OCI-LY3 (cell line): ENCODE results near the gene PTPRT.

Experiments used
- H2AFZ ChIP-seq: fragments of 200-600, 300-600 bp; shearing (Covaris generic); 2 replicates; pipeline ENCODE4 v1.6.0; 2014; ENCODE audit warnings: antibody characterized with exemption, low read depth, low read length
- H3K27ac ChIP-seq: fragments of 200-600, 300-600 bp; sonication (generic); 2 replicates; pipeline ENCODE4 v1.5.1; 2014; ENCODE audit warnings: mild to moderate bottlenecking, low read length, moderate library complexity, mixed read lengths
- H3K27me3 ChIP-seq: fragments of 200-600, 300-600 bp; sonication (generic); 2 replicates; pipeline ENCODE4 v1.6.1; 2014; ENCODE audit warnings: low read depth, low read length, mixed read lengths
- H3K36me3 ChIP-seq: fragments of 200-600, 300-600 bp; sonication (generic); replicated peaks from 2 replicates; pipeline ENCODE3; 2014; ENCODE audit warnings: low read depth, low read length, mixed read lengths
- H3K4me1 ChIP-seq: fragments of 300-600, 200-600 bp; sonication (generic); 2 replicates; pipeline ENCODE4 v1.6.1; 2014; ENCODE audit warnings: low read length, mixed read lengths
- H3K4me2 ChIP-seq: fragments of 200-600, 300-600 bp; sonication (generic); 2 replicates; pipeline ENCODE4 v1.6.1; 2014; ENCODE audit warnings: low read length, mixed read lengths
- H3K4me3 ChIP-seq: fragments of 300-600, 200-600 bp; sonication (generic); 2 replicates; pipeline ENCODE4 v1.5.1; 2014; ENCODE audit warnings: antibody characterized with exemption, mild to moderate bottlenecking, low read length, moderate library complexity
- H3K79me2 ChIP-seq: fragments of 300-600, 200-600 bp; shearing (Covaris generic); 2 replicates; pipeline ENCODE4 v1.6.1; 2014; ENCODE audit warnings: mild to moderate bottlenecking, low read length, mixed read lengths
- H3K9ac ChIP-seq: fragments of 300-600, 200-600 bp; shearing (Covaris generic); 2 replicates; pipeline ENCODE4 v1.6.0; 2014; ENCODE audit warnings: mild to moderate bottlenecking, low read length, moderate library complexity
- H3K9me3 ChIP-seq: fragments of 200-600, 300-600 bp; shearing (Covaris generic); 2 replicates; pipeline ENCODE4 v1.6.1; 2014; ENCODE audit warnings: low read length, mixed read lengths; ENCODE audit not compliant: insufficient read depth
- H4K20me1 ChIP-seq: fragments of 200-600, 300-600 bp; sonication (generic); 2 replicates; pipeline ENCODE4 v1.6.1; 2016; ENCODE audit warnings: low read length, mixed read lengths; ENCODE audit not compliant: insufficient read depth
- EZH2phosphoT487 ChIP-seq: fragments of 200-600 bp; shearing (Covaris generic); IDR thresholded peaks from 2 replicates; pipeline ENCODE4 v1.6.1; 2018; ENCODE audit warnings: antibody characterized with exemption, mixed run types, low read depth
- TF ChIP-seq, protein P1 (sequence below): fragments of 200-600, 300-600 bp; sonication (generic); IDR thresholded peaks from 2 replicates; pipeline ENCODE4 v1.5.1; 2014; ENCODE audit warnings: antibody characterized with exemption, low read length, low read depth

The PTPRT gene

DNA sequence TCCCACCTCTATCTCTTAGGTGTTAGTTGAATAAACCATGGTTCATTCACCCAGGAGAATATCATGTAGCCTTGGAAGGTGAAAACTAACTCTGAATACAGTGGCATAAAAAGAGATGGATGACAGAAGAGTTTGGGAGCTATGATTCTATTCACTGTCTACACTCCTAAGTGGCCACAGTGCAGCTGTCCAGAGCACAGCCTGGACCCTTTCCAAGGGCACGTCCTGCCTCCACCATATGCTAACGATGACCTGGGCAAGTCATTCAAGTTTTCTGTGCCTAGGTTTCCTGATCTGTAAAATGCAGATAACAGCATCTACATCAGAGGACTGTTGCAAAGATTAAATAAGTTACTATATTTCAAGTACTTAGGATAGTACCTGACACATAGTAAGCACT lies 314.1 kb downstream of the PTPRT start:
- Histone ChIP-seq H2AFZ (no peak overlapping the region), H3K4me1 (no peaks in the 10 kb centered on the region), H3K27me3 (no peaks in the 10 kb centered on the region; the same call in 1 of the 2 replicates), H3K9me3 (no peaks in the 10 kb centered on the region), H4K20me1 (no peaks in the 10 kb centered on the region), H3K9ac (no peak overlapping the region), H3K4me2 (no peak overlapping the region), H3K27ac (no peak overlapping the region), H3K36me3 (no peaks in the 10 kb centered on the region), H3K79me2 (no peaks in the 10 kb centered on the region), H3K4me3 (no peak overlapping the region)
- TF ChIP-seq, protein P1, sequence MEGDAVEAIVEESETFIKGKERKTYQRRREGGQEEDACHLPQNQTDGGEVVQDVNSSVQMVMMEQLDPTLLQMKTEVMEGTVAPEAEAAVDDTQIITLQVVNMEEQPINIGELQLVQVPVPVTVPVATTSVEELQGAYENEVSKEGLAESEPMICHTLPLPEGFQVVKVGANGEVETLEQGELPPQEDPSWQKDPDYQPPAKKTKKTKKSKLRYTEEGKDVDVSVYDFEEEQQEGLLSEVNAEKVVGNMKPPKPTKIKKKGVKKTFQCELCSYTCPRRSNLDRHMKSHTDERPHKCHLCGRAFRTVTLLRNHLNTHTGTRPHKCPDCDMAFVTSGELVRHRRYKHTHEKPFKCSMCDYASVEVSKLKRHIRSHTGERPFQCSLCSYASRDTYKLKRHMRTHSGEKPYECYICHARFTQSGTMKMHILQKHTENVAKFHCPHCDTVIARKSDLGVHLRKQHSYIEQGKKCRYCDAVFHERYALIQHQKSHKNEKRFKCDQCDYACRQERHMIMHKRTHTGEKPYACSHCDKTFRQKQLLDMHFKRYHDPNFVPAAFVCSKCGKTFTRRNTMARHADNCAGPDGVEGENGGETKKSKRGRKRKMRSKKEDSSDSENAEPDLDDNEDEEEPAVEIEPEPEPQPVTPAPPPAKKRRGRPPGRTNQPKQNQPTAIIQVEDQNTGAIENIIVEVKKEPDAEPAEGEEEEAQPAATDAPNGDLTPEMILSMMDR, result no peak
- no peak for TF ChIP-seq EZH2phosphoT487

GRCh38 chr20:42873259-42873658 lies 316.4 kb downstream of the PTPRT start:
- no peak overlapping the region for H3K4me2 ChIP-seq
- TF ChIP-seq, protein P1, result no peak
- TF ChIP-seq EZH2phosphoT487, result no peak
- no peak overlapping the region for H3K4me3 ChIP-seq
- no peaks in the 10 kb centered on the region for H3K79me2 ChIP-seq
- no peaks in the 10 kb centered on the region for H3K36me3 ChIP-seq
- no peaks in the 10 kb centered on the region for H3K9me3 ChIP-seq
- no peaks in the 10 kb centered on the region; the same call in 1 of the 2 replicates for H3K27me3 ChIP-seq
- H3K27ac ChIP-seq, result no peak overlapping the region
- H3K9ac ChIP-seq, result no peak overlapping the region
- H2AFZ ChIP-seq, result no peak overlapping the region
- H3K4me1 ChIP-seq, result no peaks in the 10 kb centered on the region
- H4K20me1 ChIP-seq, result no peaks in the 10 kb centered on the region

DNA sequence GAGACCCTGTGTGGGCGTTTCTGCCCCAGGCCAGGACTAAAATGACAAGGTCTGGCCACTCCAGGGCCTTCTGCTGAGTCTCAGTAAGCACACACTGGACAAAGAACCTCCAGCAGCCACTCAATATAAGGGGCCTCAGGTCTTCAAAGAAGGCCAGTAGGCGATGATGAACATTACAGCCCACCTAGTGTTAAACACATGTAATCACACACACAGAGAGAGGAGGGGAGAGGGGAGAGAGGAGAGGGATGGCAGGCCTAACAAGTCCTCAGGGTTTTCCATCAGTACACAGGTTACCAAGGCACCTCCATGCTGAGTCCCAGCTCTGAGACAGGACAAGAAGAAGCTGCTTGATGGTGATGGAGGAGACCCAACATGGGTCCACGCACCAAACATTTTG lies 325.6 kb downstream of the PTPRT start:
- H4K20me1 ChIP-seq, result no peaks in the 10 kb centered on the region
- no peak overlapping the region for H3K9ac ChIP-seq
- H3K9me3 ChIP-seq, result no peaks in the 10 kb centered on the region
- no peaks in the 10 kb centered on the region for H3K4me1 ChIP-seq
- no peak overlapping the region for H2AFZ ChIP-seq
- no peak for TF ChIP-seq EZH2phosphoT487
- TF ChIP-seq, protein P1, result no peak
- no peak overlapping the region for H3K4me2 ChIP-seq
- no peak overlapping the region for H3K27ac ChIP-seq
- H3K4me3 ChIP-seq, result no peak overlapping the region
- no peaks in the 10 kb centered on the region for H3K79me2 ChIP-seq
- peaks cover 3% of the 10 kb centered on the region; the same call in 1 of the 2 replicates for H3K27me3 ChIP-seq
- no peaks in the 10 kb centered on the region for H3K36me3 ChIP-seq

- Histone ChIP-seq H2AFZ (no peak overlapping the region), H3K9ac (no peak overlapping the region), H3K9me3 (no peaks in the 10 kb centered on the region), H3K27ac (no peak overlapping the region), H3K27me3 (peaks cover 3% of the 10 kb centered on the region; the same call in 1 of the 2 replicates), H3K36me3 (no peaks in the 10 kb centered on the region), H3K4me1 (no peaks in the 10 kb centered on the region), H3K4me3 (no peak overlapping the region), H4K20me1 (no peaks in the 10 kb centered on the region), H3K4me2 (no peak overlapping the region), H3K79me2 (no peaks in the 10 kb centered on the region)
- TF ChIP-seq, protein P1, result no peak
- no peak for TF ChIP-seq EZH2phosphoT487
These were observed 327.3 kb downstream of the PTPRT start for GRCh38 chr20:42862446-42862845.
